NCI-H2227 treated with DMSO at 0.1 percent for 48 hours (cell line): ENCODE data around the gene SPRY4.
"Not testable (repeated sequence)": the region's sequence is repeated elsewhere in the genome, so short reads cannot be mapped to it uniquely, and the experiment has no call there.

Source experiments
- DNase-seq: peaks from one replicate; lab custom pipeline; 2025; lab: John Stamatoyannopoulos, UW

SPRY4 gene

GRCh38 chr5:142334538-142334937 lies 9.7 kb upstream of the SPRY4 start:
- no peak for DNase-seq

GRCh38 chr5:142333749-142334148 lies 8.9 kb upstream of the SPRY4 start:
- not testable (repeated sequence) for DNase-seq

- no peak for DNase-seq
Observed at GRCh38 chr5:142330444-142330843, 5.6 kb upstream of the SPRY4 start.

- no peak for DNase-seq
Observed at GRCh38 chr5:142330026-142330425, 5.2 kb upstream of the SPRY4 start.

- DNase-seq = no peak
Observed at GRCh38 chr5:142327111-142327842, 2.5 kb upstream of the SPRY4 start.

GRCh38 chr5:142326480-142326938 lies 1.7 kb upstream of the SPRY4 start:
- DNase-seq = no peak

- peak; percentile 17 for DNase-seq
Observed at GRCh38 chr5:142325725-142326479, 1.1 kb upstream of the SPRY4 start.

GRCh38 chr5:142324136-142324870 lies 518 bp downstream of the SPRY4 start:
- DNase-seq = peak; percentile 59

- DNase-seq = no peak
Observed at GRCh38 chr5:142323480-142324135, 1.2 kb downstream of the SPRY4 start.

- DNase-seq = no peak
Observed at GRCh38 chr5:142322747-142323479, 1.9 kb downstream of the SPRY4 start.

GRCh38 chr5:142322403-142322746 lies 2.4 kb downstream of the SPRY4 start:
- DNase-seq = no peak

GRCh38 chr5:142320851-142321560 lies 3.8 kb downstream of the SPRY4 start:
- DNase-seq = no peak

- DNase-seq = no peak
Observed at GRCh38 chr5:142320430-142320738, 4.4 kb downstream of the SPRY4 start.

- DNase-seq = no peak
Observed at GRCh38 chr5:142319560-142320429, 5.0 kb downstream of the SPRY4 start.

- no peak for DNase-seq
Observed at GRCh38 chr5:142319105-142319504, 5.7 kb downstream of the SPRY4 start.

- no peak for DNase-seq
Observed at GRCh38 chr5:142317753-142318152, 7.1 kb downstream of the SPRY4 start.

GRCh38 chr5:142317173-142317572 lies 7.6 kb downstream of the SPRY4 start:
- DNase-seq = no peak

GRCh38 chr5:142316681-142317080 lies 8.1 kb downstream of the SPRY4 start:
- no peak for DNase-seq

- DNase-seq = peak; percentile 82
Observed at GRCh38 chr5:142316051-142316450, 8.8 kb downstream of the SPRY4 start.
